ENCODE measurements around the gene LINGO4.

The LINGO4 gene

DNA sequence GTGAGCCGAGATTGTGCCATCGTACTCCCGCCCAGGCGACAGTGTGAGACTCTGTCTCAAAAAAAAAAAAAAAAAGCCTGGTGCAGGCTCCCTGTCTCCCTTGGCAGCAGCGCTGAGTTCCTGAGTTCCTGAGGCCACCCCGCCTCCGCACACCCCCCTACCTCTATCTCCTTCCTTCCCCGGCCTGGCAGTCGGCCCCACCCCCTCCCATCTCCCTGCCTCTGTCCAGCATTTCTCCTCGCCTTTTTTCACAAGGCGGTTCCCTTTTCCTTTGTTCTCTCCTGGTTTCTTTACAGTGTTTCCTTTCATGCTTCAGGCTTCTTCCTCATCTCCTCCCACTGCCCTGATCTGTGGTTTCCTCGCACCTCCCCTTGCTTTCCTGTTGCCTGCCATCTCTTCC lies 23.7 kb upstream of the LINGO4 start:
- DNase-seq, result no peak
- peaks cover 80% of the 10 kb centered on the region for H3K4me1 Mint-ChIP-seq (ENCODE audit: low read depth)
- H3K27me3 Mint-ChIP-seq, result no peaks in the 10 kb centered on the region
- peak overlapping the region; percentile 53 for H3K27ac Mint-ChIP-seq
- H3K9me3 Mint-ChIP-seq, result no peaks in the 10 kb centered on the region
- H3K4me3 Mint-ChIP-seq, result peak overlapping the region; percentile 23
- H3K36me3 Mint-ChIP-seq (ENCODE audit: low read depth), result no peaks in the 10 kb centered on the region

DNA sequence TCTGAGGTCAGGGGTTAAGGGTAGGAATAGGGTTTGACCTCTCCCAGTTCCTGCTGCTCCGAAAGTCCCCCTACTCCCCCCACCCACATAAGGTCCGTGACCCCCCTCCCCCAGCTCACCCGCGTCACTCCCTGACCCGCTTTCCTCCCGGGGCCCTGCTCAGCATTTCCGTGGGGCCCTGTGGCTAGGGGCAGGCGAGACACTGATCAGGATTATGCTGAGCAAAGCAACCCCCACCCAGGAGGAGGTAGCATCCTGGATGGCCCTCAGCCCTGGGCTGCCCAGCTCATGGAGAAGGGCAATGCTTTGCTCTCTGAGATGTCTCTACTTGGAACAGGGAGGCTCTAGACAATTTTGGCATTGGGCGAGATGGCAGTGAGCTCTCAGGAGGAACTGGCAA lies 22.6 kb upstream of the LINGO4 start:
- Mint-ChIP-seq H3K36me3 (ENCODE audit: low read depth) (no peaks in the 10 kb centered on the region), H3K27ac (peak overlapping the region; percentile 69), H3K4me1 (ENCODE audit: low read depth) (peaks cover 77% of the 10 kb centered on the region), H3K4me3 (peak overlapping the region; percentile 34), H3K9me3 (no peaks in the 10 kb centered on the region), H3K27me3 (no peaks in the 10 kb centered on the region)
- no peak for DNase-seq

DNA sequence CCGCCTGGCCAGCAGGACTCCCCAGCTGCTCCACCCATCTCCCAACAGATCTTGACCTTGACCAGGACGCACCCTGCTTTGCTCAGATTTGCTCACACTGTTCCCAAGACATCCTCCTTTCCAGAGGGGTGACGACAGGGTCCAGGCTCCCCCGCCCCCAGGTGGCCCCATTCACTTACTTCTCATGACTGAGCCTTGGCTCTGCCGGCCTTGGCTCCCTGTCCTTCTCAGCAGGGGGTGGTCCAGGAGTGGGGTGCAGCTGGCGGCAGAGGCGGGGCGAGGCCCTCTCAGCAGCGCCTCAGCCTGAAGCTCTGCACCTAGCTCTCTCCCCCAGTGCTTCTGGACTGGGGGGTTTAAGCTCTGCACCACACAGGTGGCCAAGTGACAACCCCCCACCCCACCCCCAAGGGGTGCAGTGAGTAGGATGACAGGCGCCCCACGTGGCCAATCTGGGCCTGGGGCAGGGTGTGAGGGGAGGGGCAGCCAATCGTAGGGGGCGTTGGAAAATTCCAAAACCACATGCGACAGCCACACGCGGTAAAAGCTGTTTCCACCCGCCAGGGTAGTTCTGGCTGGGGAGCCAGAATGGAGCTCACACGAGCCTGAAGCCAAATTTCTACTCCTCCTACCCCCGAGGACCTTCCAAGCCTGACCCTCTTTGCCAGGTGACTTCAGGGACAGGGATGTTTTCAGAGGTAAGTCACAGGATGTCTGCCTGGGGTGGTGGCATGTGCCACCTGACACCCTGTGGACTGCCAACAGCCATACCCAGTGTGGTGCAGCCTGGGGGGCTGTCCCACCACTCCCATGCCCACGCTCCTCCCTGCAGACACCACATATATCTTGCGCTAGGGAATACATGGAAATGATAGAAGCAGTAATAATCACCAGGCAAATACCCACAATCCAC lies 20.8 kb upstream of the LINGO4 start:
- Mint-ChIP-seq H3K4me3 (peak overlapping the region; percentile 69), H3K27ac (peak overlapping the region; percentile 76), H3K27me3 (no peaks in the 10 kb centered on the region), H3K9me3 (no peaks in the 10 kb centered on the region), H3K4me1 (ENCODE audit: low read depth) (peaks cover 81% of the 10 kb centered on the region), H3K36me3 (ENCODE audit: low read depth) (no peaks in the 10 kb centered on the region)
- DNase-seq, result peak; percentile 62

DNA sequence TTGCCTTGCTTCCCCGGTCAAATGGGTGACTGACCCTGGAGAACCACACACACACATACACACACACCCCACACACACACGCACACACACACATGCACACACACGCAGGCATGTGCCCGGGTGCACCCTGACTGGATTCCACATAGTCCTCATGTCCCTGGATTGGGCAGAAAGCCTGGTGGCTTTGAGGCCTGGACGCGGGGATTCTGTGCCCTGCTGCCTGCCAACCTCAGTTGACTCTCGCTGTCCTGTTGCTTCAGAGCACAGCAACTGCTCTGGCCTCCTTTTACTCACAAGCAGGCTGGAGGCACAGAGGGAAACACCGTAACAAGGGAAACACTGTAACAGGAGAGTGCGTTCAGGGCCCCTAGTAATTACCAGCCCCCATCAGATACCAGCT lies 20.0 kb upstream of the LINGO4 start:
- H3K27ac Mint-ChIP-seq, result peak overlapping the region; percentile 54
- peak overlapping the region; percentile 69 for H3K4me3 Mint-ChIP-seq
- DNase-seq, result no peak
- peaks cover 82% of the 10 kb centered on the region for H3K4me1 Mint-ChIP-seq (ENCODE audit: low read depth)
- H3K27me3 Mint-ChIP-seq, result no peaks in the 10 kb centered on the region
- no peaks in the 10 kb centered on the region for H3K9me3 Mint-ChIP-seq
- H3K36me3 Mint-ChIP-seq (ENCODE audit: low read depth), result no peaks in the 10 kb centered on the region

DNA sequence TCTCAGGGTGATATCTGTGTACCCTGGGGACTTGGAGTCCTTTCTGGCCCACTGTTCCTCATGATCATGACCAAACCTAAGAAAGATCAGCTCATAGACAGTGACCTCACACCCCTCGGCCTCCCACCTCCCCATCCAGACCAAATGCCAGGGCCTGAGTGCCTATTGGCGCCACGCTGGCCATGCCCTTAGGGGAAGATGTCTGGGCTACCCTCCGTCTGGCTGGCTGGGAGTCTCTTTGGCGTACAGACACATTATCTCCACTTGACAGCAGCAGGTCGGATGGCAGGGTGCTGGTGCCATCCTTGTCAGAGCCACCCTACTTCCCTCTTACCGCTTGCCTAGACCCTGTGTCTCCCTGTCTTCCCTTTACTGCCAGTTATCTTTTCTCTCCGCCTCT lies 18.0 kb upstream of the LINGO4 start:
- Mint-ChIP-seq H3K27me3 (no peaks in the 10 kb centered on the region), H3K4me1 (ENCODE audit: low read depth) (peaks cover 73% of the 10 kb centered on the region), H3K27ac (peak overlapping the region; percentile 4), H3K36me3 (ENCODE audit: low read depth) (no peaks in the 10 kb centered on the region), H3K4me3 (peak overlapping the region; percentile 69), H3K9me3 (no peaks in the 10 kb centered on the region)
- no peak for DNase-seq

DNA sequence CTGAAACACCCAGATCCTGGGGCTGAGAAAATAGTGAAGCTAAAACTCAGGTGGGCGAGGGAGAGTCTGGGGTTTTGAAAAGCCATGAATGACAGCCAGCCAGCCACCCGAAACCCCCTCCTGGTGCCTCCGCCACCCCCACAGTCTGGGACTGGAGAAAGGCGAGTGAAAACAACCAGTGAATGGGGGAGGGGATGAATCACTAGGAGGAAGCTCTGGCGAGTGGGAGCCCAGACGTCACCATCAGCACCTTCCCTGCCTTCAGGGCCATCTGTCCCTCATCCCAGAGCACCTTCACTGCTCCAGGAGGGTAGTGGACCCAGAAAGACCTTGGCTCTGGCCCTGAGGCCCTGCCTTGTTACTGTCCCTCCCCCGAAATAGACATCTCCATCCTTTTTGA lies 17.2 kb upstream of the LINGO4 start:
- Mint-ChIP-seq H3K27ac (peak overlapping the region; percentile 69), H3K27me3 (no peaks in the 10 kb centered on the region), H3K9me3 (no peaks in the 10 kb centered on the region), H3K4me3 (peak overlapping the region; percentile 69), H3K4me1 (ENCODE audit: low read depth) (peaks cover 71% of the 10 kb centered on the region), H3K36me3 (ENCODE audit: low read depth) (no peaks in the 10 kb centered on the region)
- peak; percentile 69 for DNase-seq

DNA sequence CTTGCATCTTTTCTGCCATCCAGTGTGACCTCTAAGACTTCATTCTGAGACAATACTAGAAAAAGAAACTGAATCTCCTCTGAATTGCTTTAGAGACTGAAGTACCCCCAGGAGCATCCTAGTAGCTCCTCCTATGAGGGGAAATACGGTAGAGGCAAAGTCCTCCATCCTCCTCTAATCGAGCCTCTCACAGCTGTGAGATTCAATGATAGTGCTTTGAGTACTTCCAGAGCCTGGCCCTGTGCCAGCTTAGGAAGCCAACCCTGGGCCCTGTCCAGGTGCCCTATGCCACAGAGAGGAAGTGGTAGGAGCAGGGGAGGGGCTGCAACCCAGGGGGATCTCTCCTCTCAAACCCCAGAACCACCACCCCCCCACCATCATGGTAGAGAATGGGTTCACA lies 15.7 kb upstream of the LINGO4 start:
- Mint-ChIP-seq H3K36me3 (ENCODE audit: low read depth) (no peaks in the 10 kb centered on the region), H3K4me3 (peak overlapping the region; percentile 36), H3K9me3 (no peaks in the 10 kb centered on the region), H3K4me1 (ENCODE audit: low read depth) (peaks cover 70% of the 10 kb centered on the region), H3K27me3 (no peaks in the 10 kb centered on the region), H3K27ac (peak overlapping the region; percentile 75)
- DNase-seq, result no peak

DNA sequence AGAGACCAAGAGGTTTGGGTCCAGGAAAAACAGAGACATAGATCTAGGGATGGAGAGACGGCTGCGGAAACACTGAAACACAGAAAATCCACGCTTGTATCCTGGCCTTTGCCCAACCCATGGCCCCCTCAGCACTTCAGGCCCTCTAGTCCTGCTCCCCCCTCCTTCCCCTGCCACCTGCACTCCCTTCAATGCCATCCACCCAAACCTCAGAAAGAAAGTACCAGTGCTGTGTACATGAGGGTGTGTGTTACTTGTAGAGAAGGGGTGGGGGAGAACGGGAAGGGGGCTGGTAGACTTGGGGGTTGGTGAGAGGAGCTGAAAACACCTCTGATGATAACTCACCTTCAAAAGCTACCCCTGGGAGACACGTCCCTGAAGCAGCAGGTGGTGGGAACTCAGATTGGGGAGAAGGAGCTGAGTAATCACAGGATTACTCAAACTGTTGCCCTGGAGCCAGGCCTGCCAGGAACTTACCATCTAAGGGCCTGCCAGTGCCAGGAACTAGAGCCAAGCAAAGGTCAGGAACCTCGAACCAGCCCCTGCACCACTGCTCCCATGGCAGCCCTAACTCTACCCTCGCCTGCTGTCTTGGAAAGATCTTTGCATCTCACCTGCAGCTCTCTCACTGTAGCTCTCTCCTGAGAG lies 14.9 kb upstream of the LINGO4 start:
- H3K36me3 Mint-ChIP-seq (ENCODE audit: low read depth), result no peaks in the 10 kb centered on the region
- H3K4me1 Mint-ChIP-seq (ENCODE audit: low read depth), result peaks cover 71% of the 10 kb centered on the region
- H3K4me3 Mint-ChIP-seq, result peak overlapping the region; percentile 36
- H3K9me3 Mint-ChIP-seq, result no peaks in the 10 kb centered on the region
- H3K27ac Mint-ChIP-seq, result peak overlapping the region; percentile 75
- H3K27me3 Mint-ChIP-seq, result no peaks in the 10 kb centered on the region
- DNase-seq, result no peak

DNA sequence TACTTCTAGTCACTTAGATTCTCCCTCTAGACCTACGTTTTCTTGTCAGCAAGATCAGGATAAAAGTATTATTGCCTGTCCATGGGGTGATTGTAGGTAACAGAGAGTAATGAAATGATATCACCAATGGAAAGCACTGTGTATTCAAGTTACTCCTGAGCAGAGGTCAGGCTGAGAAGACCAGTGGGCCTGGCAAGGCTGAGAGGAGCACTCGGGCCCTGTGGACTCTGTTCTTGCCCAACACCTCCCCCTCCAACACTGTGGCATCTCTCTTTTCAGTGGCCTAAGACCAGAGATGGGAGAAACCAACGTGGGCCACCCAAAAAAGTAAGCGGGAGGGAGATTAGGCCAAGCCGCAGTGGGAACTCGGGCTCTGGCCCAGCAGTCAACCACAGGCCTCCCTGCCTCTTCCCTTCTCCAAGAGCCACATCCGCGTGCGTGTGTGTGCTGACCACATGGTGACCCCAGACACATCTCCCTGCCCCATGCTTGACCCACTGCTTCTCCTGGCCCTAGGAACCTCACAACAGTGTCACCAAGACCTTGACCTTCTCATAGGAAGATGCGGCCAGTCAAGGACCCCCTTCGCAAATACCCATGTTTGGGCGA lies 14.1 kb upstream of the LINGO4 start:
- Mint-ChIP-seq H3K27ac (peak overlapping the region; percentile 75), H3K9me3 (no peaks in the 10 kb centered on the region), H3K4me1 (ENCODE audit: low read depth) (peaks cover 72% of the 10 kb centered on the region), H3K27me3 (no peaks in the 10 kb centered on the region), H3K4me3 (no peak overlapping the region), H3K36me3 (ENCODE audit: low read depth) (no peaks in the 10 kb centered on the region)
- no peak for DNase-seq

DNA sequence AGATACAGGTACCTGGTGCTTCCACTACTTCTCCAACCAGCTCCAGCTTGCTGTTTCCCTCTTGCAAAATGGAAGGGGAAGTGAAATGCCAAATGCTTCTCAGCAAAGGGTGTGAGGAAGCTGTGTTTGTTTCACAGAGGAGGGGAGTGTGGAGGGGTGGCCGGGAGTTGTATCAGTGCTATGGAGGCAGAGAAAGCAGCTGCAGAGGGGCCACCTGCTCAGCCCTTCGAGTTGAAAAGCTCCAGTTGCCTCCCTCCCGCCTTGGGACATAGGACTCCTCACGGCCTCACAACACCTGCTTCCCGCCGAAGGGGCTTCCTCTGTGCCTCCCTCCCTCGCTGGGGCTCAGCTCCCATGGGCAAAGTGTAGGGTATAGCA lies 12.1 kb upstream of the LINGO4 start:
- Mint-ChIP-seq H3K27ac (peak overlapping the region; percentile 23), H3K4me3 (no peak overlapping the region), H3K36me3 (ENCODE audit: low read depth) (no peaks in the 10 kb centered on the region), H3K9me3 (no peaks in the 10 kb centered on the region), H3K27me3 (no peaks in the 10 kb centered on the region), H3K4me1 (ENCODE audit: low read depth) (peaks cover 64% of the 10 kb centered on the region)
- no peak for DNase-seq

DNA sequence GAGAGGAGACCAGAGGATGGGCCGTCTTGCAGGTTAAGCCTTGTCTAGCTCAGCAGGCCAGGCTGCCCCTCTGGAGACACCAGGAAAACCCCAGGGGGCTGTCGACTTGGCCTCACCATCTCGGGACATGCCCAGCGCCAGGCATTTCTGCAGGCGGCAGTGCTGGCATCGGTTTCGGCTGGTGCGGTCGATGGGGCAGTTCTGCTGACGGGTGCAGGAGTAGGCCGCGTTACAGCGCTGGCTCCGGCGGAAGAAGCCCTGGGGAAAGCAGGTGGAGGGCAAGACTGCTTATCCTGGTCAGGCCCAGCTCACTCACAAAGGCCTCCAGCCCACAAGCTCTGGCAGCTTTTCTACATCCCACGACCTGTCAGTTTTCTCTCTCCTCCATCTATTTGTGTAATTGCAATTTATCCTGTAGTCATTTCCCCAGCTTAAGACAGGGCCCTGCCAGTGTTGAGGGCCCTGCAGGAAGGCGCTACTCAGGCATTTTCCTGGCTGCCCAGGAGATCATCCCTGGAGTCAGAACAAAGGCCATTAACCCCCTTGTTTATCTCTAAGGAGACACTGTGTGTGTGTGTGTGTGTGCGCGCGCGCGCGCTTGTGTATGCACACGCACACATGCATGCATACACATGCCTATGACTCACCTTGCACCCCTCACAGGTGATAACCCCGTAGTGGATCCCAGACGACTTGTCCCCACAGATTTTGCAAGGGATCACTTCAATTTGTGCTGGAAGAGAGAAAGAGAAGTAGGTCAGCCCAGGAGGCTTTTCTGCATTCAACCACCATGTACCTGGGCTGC lies 11.5 kb upstream of the LINGO4 start:
- H3K9me3 Mint-ChIP-seq, result no peaks in the 10 kb centered on the region
- no peak overlapping the region for H3K4me3 Mint-ChIP-seq

DNA sequence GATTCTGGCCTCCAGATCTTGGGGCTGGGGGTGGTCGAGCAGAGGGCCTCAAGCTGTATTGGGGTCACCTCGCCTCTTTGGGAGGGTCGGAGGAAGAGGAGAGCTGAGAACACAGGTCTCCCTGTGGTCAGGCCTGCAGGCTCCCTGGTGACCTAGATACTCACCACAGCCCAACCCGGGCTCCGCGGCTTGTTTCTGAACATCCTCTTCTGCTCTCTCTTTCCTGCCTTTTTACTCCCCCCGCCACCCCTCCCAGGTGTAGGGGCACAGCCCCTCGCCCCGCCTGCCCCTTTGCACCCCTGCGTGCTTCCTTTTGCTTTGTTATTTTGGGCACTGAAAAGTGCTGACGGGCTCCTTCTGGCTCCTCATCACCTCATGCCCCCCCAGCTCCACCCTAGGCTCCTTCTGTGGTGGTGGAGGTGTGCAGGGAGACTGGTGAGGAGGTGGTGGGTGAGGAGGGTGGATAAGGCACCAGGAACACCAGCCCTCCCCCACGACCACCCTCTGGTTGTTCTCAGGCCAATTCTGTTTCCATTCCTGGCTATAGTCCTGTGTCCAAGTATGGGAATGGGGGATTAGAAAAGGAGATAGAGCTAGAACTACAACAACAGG lies 10.6 kb upstream of the LINGO4 start:
- Mint-ChIP-seq H3K27ac (peak overlapping the region; percentile 27), H3K4me3 (no peak overlapping the region), H3K36me3 (ENCODE audit: low read depth) (no peaks in the 10 kb centered on the region), H3K4me1 (ENCODE audit: low read depth) (peaks cover 50% of the 10 kb centered on the region), H3K9me3 (no peaks in the 10 kb centered on the region), H3K27me3 (no peaks in the 10 kb centered on the region)
- no peak for DNase-seq

More for the DNA sequence above, 11.5 kb upstream of the LINGO4 start:
- DNase-seq, result no peak
- no peaks in the 10 kb centered on the region for H3K36me3 Mint-ChIP-seq (ENCODE audit: low read depth)
- peaks cover 59% of the 10 kb centered on the region for H3K4me1 Mint-ChIP-seq (ENCODE audit: low read depth)
- H3K27ac Mint-ChIP-seq, result no peak overlapping the region
- no peaks in the 10 kb centered on the region for H3K27me3 Mint-ChIP-seq

DNA sequence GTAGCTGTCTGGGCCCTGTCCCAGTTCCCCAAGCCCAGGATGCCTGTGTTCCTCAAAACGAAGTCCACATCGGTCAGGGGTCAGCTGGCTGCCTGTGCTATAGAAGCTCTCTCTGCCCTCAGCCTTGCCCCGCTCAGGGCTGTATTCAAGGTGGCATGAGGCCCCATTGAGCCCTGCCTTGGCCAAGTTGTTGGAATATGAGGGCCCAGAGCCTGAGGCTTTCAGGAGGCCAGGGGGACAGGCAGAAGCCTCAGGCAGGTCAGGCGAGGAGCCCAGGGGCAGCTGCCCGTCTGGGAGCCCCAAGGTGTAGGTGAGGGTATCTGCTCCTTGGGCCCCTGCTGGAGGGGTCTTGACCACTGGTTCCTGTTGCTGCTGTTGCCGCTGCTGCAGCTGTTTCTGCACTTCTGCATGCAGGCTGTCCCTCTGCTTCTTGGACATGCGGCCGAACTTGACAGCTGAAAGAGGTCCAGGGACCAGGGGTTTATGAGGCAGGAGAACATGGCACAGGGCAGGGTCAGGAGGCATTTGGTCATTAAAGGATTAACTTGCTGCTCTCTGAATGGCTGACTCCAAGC lies 9.8 kb upstream of the LINGO4 start:
- H3K27ac Mint-ChIP-seq, result peak overlapping the region; percentile 45
- peaks cover 42% of the 10 kb centered on the region for H3K4me1 Mint-ChIP-seq (ENCODE audit: low read depth)
- no peak overlapping the region for H3K4me3 Mint-ChIP-seq
- no peak for DNase-seq
- H3K9me3 Mint-ChIP-seq, result no peaks in the 10 kb centered on the region
- no peaks in the 10 kb centered on the region for H3K36me3 Mint-ChIP-seq (ENCODE audit: low read depth)
- no peaks in the 10 kb centered on the region for H3K27me3 Mint-ChIP-seq

DNA sequence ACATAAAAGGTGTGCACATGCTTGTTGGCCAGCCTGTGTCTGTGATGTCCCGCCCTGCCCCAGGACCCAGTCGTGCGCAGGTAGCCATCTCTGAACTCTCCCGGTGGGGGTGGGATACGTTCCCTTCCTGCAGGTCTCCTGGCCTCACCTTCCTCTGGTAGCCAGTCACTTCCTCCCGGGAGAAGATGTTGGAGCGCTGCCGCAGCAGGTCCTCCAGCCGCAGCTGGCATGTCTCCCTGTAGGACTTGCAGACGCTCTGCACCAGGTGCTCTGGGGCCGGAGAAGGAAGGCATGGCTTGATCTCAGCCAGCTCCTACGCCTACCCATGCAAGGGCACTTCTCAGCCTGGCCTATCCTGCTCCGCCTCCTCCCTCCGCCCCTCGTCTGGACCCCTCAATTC lies 9.2 kb upstream of the LINGO4 start:
- Mint-ChIP-seq H3K27ac (no peak overlapping the region), H3K4me1 (ENCODE audit: low read depth) (peaks cover 36% of the 10 kb centered on the region), H3K36me3 (ENCODE audit: low read depth) (no peaks in the 10 kb centered on the region), H3K9me3 (no peaks in the 10 kb centered on the region), H3K27me3 (no peaks in the 10 kb centered on the region), H3K4me3 (no peak overlapping the region)
- no peak for DNase-seq
